A549 (cell line): Measurements from ENCODE around the gene MUC4.

Experiments
- EP300 ChIP-seq, 2 experiments: fragments of >200 bp; sonication (Bioruptor Twin); formaldehyde crosslinking; IDR thresholded peaks; 2 replicates in 1 of 2; 3 replicates in 1 of 2; pipeline ENCODE4 v1.6.1; 2016 to 2017
- KDM1A ChIP-seq: fragments of 200-600 bp; sonication (generic); IDR thresholded peaks from 2 replicates; pipeline ENCODE4 v1.6.1; 2016; ENCODE audit warnings: low read depth, mild to moderate bottlenecking
- TF ChIP-seq, protein P1 (sequence below): fragments of >200 bp; sonication (Bioruptor Twin); formaldehyde crosslinking; IDR thresholded peaks from 3 replicates; pipeline ENCODE4 v1.5.1; 2016

GRCh38 chr3:195845483-195845882 is 33.8 kb upstream of the MUC4 start:
- TF ChIP-seq, protein P1, sequence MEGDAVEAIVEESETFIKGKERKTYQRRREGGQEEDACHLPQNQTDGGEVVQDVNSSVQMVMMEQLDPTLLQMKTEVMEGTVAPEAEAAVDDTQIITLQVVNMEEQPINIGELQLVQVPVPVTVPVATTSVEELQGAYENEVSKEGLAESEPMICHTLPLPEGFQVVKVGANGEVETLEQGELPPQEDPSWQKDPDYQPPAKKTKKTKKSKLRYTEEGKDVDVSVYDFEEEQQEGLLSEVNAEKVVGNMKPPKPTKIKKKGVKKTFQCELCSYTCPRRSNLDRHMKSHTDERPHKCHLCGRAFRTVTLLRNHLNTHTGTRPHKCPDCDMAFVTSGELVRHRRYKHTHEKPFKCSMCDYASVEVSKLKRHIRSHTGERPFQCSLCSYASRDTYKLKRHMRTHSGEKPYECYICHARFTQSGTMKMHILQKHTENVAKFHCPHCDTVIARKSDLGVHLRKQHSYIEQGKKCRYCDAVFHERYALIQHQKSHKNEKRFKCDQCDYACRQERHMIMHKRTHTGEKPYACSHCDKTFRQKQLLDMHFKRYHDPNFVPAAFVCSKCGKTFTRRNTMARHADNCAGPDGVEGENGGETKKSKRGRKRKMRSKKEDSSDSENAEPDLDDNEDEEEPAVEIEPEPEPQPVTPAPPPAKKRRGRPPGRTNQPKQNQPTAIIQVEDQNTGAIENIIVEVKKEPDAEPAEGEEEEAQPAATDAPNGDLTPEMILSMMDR: no peak
- TF ChIP-seq EP300 (IDR thresholded peaks at IDR 0.05) (no peak), KDM1A (no peak)
